ENCODE results near the gene CAPN12. TPM values are rescaled to one million over a fixed set of nuclear protein-coding genes. Genes with fewer than 3 reads are reported as not detected.

The CAPN12 gene
- total RNA-seq, 1 experiment from 2014 or later, result 8.8 TPM

GRCh38 chr19:38734176-38734425 is 10.2 kb downstream of the CAPN12 start (continued):
- TF ChIP-seq ZBTB33 (IDR thresholded peaks at IDR 0.05; ENCODE audit: extremely low read depth, insufficient replicate concordance, low read length), result no peak
- no peak for TF ChIP-seq RAD21 (IDR thresholded peaks at IDR 0.05; ENCODE audit: low read depth)

- H3K4me3 ChIP-seq (replicated peaks in 1 of 2; ENCODE audit: low read depth in 1 of 2, low read length in 2 of 2), result no peak overlapping the region
- H3K27ac ChIP-seq (ENCODE audit: low read depth, low read length), result peak overlapping the region; percentile 67
- no peaks in the 10 kb centered on the region for H3K9me3 ChIP-seq (ENCODE audit: control insufficient read depth in 1 of 2, insufficient read depth in 1 of 2, low read depth in 1 of 2, low read length in 2 of 2)
- H3K36me3 ChIP-seq (ENCODE audit: control insufficient read depth in 1 of 2, insufficient read depth in 2 of 2, low read length in 2 of 2), result peaks cover 11 to 18% of the 10 kb centered on the region in 2 experiments; a peak in 3 of 4 replicates
- 0 out of 2 replicates have a peak, but pooled peaks cover 3% of the 10 kb centered on the region for H4K20me1 ChIP-seq (ENCODE audit: insufficient read depth)
- intact Hi-C loops (cut with micrococcal nuclease), result loop anchor here (5.0 kb wide), 1 partner anchor 199 kb away; the partner anchor contains the start of genes MRPS12 and SARS2
- RAD21 ChIA-PET (ENCODE audit: low non-redundant PET in 1 of 2, low total read pairs in 2 of 2, uncharacterized antibody in 2 of 2, unreplicated experiment in 2 of 2), result no interaction called here
- H3K4me2 ChIP-seq (ENCODE audit: low read length), result peak overlapping the region; percentile 62
- no peak overlapping the region for H2AFZ ChIP-seq (ENCODE audit: low read depth, low read length, poor library complexity, severe bottlenecking)
- POLR2A ChIA-PET, result interaction anchor here (0.6 to 1.0 kb wide), 2 partner anchors 69 to 86 kb away, joined by 3 to 4 read pairs; partner anchors contain the start of gene ACTN4
- CTCF ChIA-PET, result interaction anchor here (0.9 to 1.8 kb wide), 3 partner anchors 190 to 331 kb away, joined by 3 to 6 read pairs (median 3); partner anchors contain the start of genes FAM98C, MRPS12 and SARS2
- no TSS peak for BruUV-seq (replicated peaks)
- peaks cover 13 to 59% of the 10 kb centered on the region in 2 experiments; a peak in 3 of 4 replicates for H3K4me1 ChIP-seq (ENCODE audit: control insufficient read depth in 1 of 2, insufficient read depth in 2 of 2, low read length in 2 of 2)
- no peaks in the 10 kb centered on the region for H3K9me2 ChIP-seq (ENCODE audit: insufficient read depth)
- ATAC-seq (peak; percentile 7; the same call in 1 of the 2 replicates), DNase-seq (ENCODE audit: low read depth, low spot score) (no peak)
- no peaks in the 10 kb centered on the region for H3K27me3 ChIP-seq (ENCODE audit: insufficient read depth, low read length)
- no peaks in the 10 kb centered on the region for H3K79me2 ChIP-seq (ENCODE audit: insufficient read depth, low read length)
- peak overlapping the region; percentile 39; the same call in 1 of the 2 replicates for H3K9ac ChIP-seq (ENCODE audit: low read length)
- TF ChIP-seq SP1 (IDR thresholded peaks at IDR 0.05; ENCODE audit: low read depth) (no peak), POLR2AphosphoS5 (IDR thresholded peaks at IDR 0.05; ENCODE audit: low read depth, low read length) (0 out of 2 replicates have a peak, but pooled peaks have one; percentile 7)
Observed at GRCh38 chr19:38733493-38734175, 10.6 kb downstream of the CAPN12 start.
